Measurements from ENCODE around the gene CSMD2.

DNA sequence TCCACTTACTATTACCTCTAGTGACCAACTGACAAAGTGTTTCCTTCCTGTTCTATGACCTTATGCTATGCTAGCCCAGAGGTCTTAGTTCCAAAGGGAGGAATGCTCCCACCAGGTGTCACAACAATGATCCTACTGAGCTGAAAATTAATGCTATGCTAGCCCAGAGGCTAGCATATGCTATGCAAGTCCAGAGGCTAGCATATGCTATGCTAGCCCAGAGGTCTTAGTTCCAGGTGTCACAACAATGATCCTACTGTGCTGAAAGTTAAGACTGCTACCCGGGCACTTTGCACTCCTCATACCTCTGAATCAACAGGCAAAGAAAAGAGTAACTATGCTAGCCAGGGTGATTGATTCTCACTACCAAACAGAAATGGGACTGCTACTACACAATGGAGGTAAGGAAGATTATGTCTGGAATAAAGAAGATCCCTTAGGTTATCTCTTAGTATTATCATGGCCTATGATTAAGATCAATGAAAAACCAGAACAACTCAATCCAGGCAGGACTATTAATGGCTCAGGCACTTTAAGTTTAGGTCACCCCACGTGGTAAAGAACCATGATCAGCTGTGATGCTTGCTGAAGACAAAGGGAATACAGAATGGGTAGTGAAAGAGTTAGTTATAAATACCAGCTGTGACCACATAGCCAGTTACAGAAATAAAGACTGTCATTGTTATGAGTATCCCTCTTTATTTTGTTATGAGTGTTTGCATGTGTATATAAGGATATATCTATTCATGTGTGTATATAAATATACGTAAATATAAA lies 114.1 kb downstream of the CSMD2 start:
- TF ChIP-seq CTCF (IDR thresholded peaks at IDR 0.05) (no peak), POLR2A (IDR thresholded peaks at IDR 0.05) (no peak)
